Measurements from ENCODE around the gene KCNN3. TPM values are rescaled to one million over a fixed set of nuclear protein-coding genes. Genes with fewer than 3 reads are reported as not detected.

Gene KCNN3
- total RNA-seq, 4 donors from 2014 or later: 0.30 to 0.72 (median 0.37) TPM

- H3K27me3 ChIP-seq: no peaks in the 10 kb centered on the region
- no peaks in the 10 kb centered on the region for H3K36me3 ChIP-seq
- DNase-seq (ENCODE audit: low spot score in 2 of 2): peak; percentile 84
- H3K27ac ChIP-seq: no peak overlapping the region
- H3K4me1 ChIP-seq: no peaks in the 10 kb centered on the region
- H3K9me3 ChIP-seq: no peaks in the 10 kb centered on the region
- WGBS: 55% methylated on average over 10 of the region's 20 CpGs
- TF ChIP-seq EP300 (IDR thresholded peaks at IDR 0.05): no peak
- no peak for TF ChIP-seq POLR2A (IDR thresholded peaks at IDR 0.05)
- peak; percentile 78 to 79 for TF ChIP-seq CTCF (IDR thresholded peaks at IDR 0.05)
- H3K4me3 ChIP-seq: no peak overlapping the region
Observed at GRCh38 chr1:154878371-154879037, 8.4 kb upstream of the KCNN3 start.

- DNase-seq (ENCODE audit: low spot score in 2 of 2): no peak
- Histone ChIP-seq H3K27ac (no peak overlapping the region), H3K9me3 (no peaks in the 10 kb centered on the region), H3K4me3 (no peak overlapping the region), H3K27me3 (no peaks in the 10 kb centered on the region), H3K36me3 (no peaks in the 10 kb centered on the region), H3K4me1 (no peaks in the 10 kb centered on the region)
- WGBS: 82% methylated on average over 16 of the region's 17 CpGs
- no peak for TF ChIP-seq EP300 (IDR thresholded peaks at IDR 0.05)
- TF ChIP-seq POLR2AphosphoS5 (IDR thresholded peaks at IDR 0.05): no peak
- no peak for TF ChIP-seq CTCF (IDR thresholded peaks at IDR 0.05)
- no peak for TF ChIP-seq POLR2A (IDR thresholded peaks at IDR 0.05)
Observed at GRCh38 chr1:154877370-154877974, 7.4 kb upstream of the KCNN3 start.

- 59% methylated on average over 3 of the region's 3 CpGs for WGBS
- DNase-seq (ENCODE audit: low spot score in 2 of 2): no peak
- no peak overlapping the region for H3K27ac ChIP-seq
- TF ChIP-seq POLR2A (IDR thresholded peaks at IDR 0.05): no peak
- no peak for TF ChIP-seq CTCF (IDR thresholded peaks at IDR 0.05)
- TF ChIP-seq POLR2AphosphoS5 (IDR thresholded peaks at IDR 0.05): no peak
- no peak for TF ChIP-seq EP300 (IDR thresholded peaks at IDR 0.05)
- H3K4me3 ChIP-seq: no peak overlapping the region
- no peaks in the 10 kb centered on the region for H3K36me3 ChIP-seq
- no peaks in the 10 kb centered on the region for H3K9me3 ChIP-seq
- H3K4me1 ChIP-seq: no peaks in the 10 kb centered on the region
- no peaks in the 10 kb centered on the region for H3K27me3 ChIP-seq
Observed at GRCh38 chr1:154876842-154877369, 6.8 kb upstream of the KCNN3 start.

GRCh38 chr1:154874465-154874864 lies 4.4 kb upstream of the KCNN3 start:
- Histone ChIP-seq H3K36me3 (no peaks in the 10 kb centered on the region), H3K9me3 (no peaks in the 10 kb centered on the region), H3K27me3 (peaks cover 10% of the 10 kb centered on the region), H3K4me1 (peaks cover 12% of the 10 kb centered on the region), H3K27ac (no peak overlapping the region), H3K4me3 (no peak overlapping the region)
- WGBS: 92% methylated on average over 5 of the region's 5 CpGs
- no peak for DNase-seq (ENCODE audit: low spot score in 2 of 2)
- TF ChIP-seq POLR2A (IDR thresholded peaks at IDR 0.05) (no peak), CTCF (IDR thresholded peaks at IDR 0.05) (no peak), EP300 (IDR thresholded peaks at IDR 0.05) (no peak), POLR2AphosphoS5 (IDR thresholded peaks at IDR 0.05) (no peak)

GRCh38 chr1:154873321-154873950 lies 3.4 kb upstream of the KCNN3 start:
- no peak for TF ChIP-seq POLR2AphosphoS5 (IDR thresholded peaks at IDR 0.05)
- TF ChIP-seq EP300 (IDR thresholded peaks at IDR 0.05): no peak
- no peak for TF ChIP-seq CTCF (IDR thresholded peaks at IDR 0.05)
- TF ChIP-seq POLR2A (IDR thresholded peaks at IDR 0.05): no peak
- WGBS: 93% methylated on average over 9 of the region's 9 CpGs
- peaks cover 22% of the 10 kb centered on the region for H3K4me1 ChIP-seq
- DNase-seq (ENCODE audit: low spot score in 2 of 2): no peak
- H3K4me3 ChIP-seq: no peak overlapping the region
- H3K27me3 ChIP-seq: peaks cover 20% of the 10 kb centered on the region
- no peaks in the 10 kb centered on the region for H3K36me3 ChIP-seq
- no peak overlapping the region for H3K27ac ChIP-seq
- H3K9me3 ChIP-seq: no peaks in the 10 kb centered on the region
